Stimulated activated CD4-positive, alpha-beta T cell treated with anti-CD3 and anti-CD28 coated beads, Interleukin-4, amount 100 ng/mL, for 24 hours (primary cell): ENCODE measurements around the gene FARP1.

ENCODE experiments used
- DNase-seq: peaks from one replicate; pipeline ENCODE4 v3.0.0-alpha.2; 2020

FARP1 gene

GRCh38 chr13:98436233-98436910 lies 293.5 kb downstream of the FARP1 start:
- no peak for DNase-seq

GRCh38 chr13:98438246-98439125 lies 295.6 kb downstream of the FARP1 start:
- DNase-seq, result no peak

- DNase-seq, result no peak
These were observed 296.4 kb downstream of the FARP1 start for GRCh38 chr13:98439126-98439828.

- no peak for DNase-seq
These were observed 297.0 kb downstream of the FARP1 start for GRCh38 chr13:98439896-98440295.

- DNase-seq, result no peak
These were observed 297.6 kb downstream of the FARP1 start for GRCh38 chr13:98440390-98441055.

- no peak for DNase-seq
These were observed 298.3 kb downstream of the FARP1 start for GRCh38 chr13:98441056-98441676.

- DNase-seq, result no peak
These were observed 299.7 kb downstream of the FARP1 start for GRCh38 chr13:98442391-98443230.

GRCh38 chr13:98443329-98443728 lies 300.4 kb downstream of the FARP1 start:
- no peak for DNase-seq

- no peak for DNase-seq
These were observed 301.0 kb downstream of the FARP1 start for GRCh38 chr13:98443800-98444325.

- DNase-seq, result no peak
These were observed 301.5 kb downstream of the FARP1 start for GRCh38 chr13:98444381-98444780.

GRCh38 chr13:98445340-98446233 lies 302.7 kb downstream of the FARP1 start:
- peak; percentile 81 for DNase-seq

- no peak for DNase-seq
These were observed 303.3 kb downstream of the FARP1 start for GRCh38 chr13:98446234-98446621.

GRCh38 chr13:98447130-98447529 lies 304.2 kb downstream of the FARP1 start:
- no peak for DNase-seq

GRCh38 chr13:98447881-98448641 lies 305.2 kb downstream of the FARP1 start:
- DNase-seq, result peak; percentile 35

- no peak for DNase-seq
These were observed 305.7 kb downstream of the FARP1 start for GRCh38 chr13:98448642-98448928.

- no peak for DNase-seq
These were observed 306.4 kb downstream of the FARP1 start for GRCh38 chr13:98449273-98449672.

GRCh38 chr13:98450026-98450425 lies 307.1 kb downstream of the FARP1 start:
- DNase-seq, result no peak

- no peak for DNase-seq
These were observed 307.7 kb downstream of the FARP1 start for GRCh38 chr13:98450539-98451111.
